Gastroesophageal sphincter (tissue), 4 donors: ENCODE results near the gene ZC3H8. TPM values are rescaled to one million over a fixed set of nuclear protein-coding genes. Genes with fewer than 3 reads are reported as not detected.

Experiments used
- ATAC-seq: fragments of 150-250 bp; one replicate; pipeline ENCODE4 v1.9.1; 2016; ENCODE audit warnings: mild to moderate bottlenecking, moderate library complexity
- H3K27ac ChIP-seq, 4 donors: fragments of 200-600 bp; sonication (generic) in 3 of 4; 1 replicate in 3 of 4; 2 replicates in 1 of 4; pipeline ENCODE4 v1.5.1; 2016 to 2019
- H3K27me3 ChIP-seq: fragments of 200-600 bp; sonication (generic); one replicate; pipeline ENCODE4 v1.5.1; 2019
- H3K36me3 ChIP-seq, 2 donors: fragments of 200-600 bp; sonication (generic); one replicate each; pipeline ENCODE4 v1.5.1; 2019; ENCODE audit warnings: control low read depth in 1 of 2
- H3K4me1 ChIP-seq, 3 donors: fragments of 200-600 bp; sonication (generic); 1 replicate in 2 of 3; 2 replicates in 1 of 3; pipeline ENCODE4 v1.5.1; 2016 to 2019; ENCODE audit warnings: control low read depth in 2 of 3
- H3K4me3 ChIP-seq, 2 donors: fragments of 200-600 bp; sonication (generic); one replicate each; pipeline ENCODE4 v1.5.1; 2019; ENCODE audit warnings: mild to moderate bottlenecking in 1 of 2, moderate library complexity in 1 of 2
- H3K9me3 ChIP-seq, 3 donors: fragments of 200-600 bp; sonication (generic); one replicate each; pipeline ENCODE4 v1.5.1; 2017 to 2019; ENCODE audit warnings: control low read depth in 2 of 3
- EP300 ChIP-seq: sonication (generic); formaldehyde crosslinking; IDR thresholded peaks from one replicate; pipeline ENCODE4 v1.6.1; 2017; ENCODE audit warnings: antibody characterized with exemption, mild to moderate bottlenecking
- POLR2A ChIP-seq, 2 donors: fragments of 450-650 bp; IDR thresholded peaks; one replicate each; pipeline ENCODE4 v1.6.1; 2017; ENCODE audit warnings: antibody characterized with exemption in 2 of 2, mild to moderate bottlenecking in 2 of 2, moderate library complexity in 1 of 2
- POLR2AphosphoS5 ChIP-seq: sonication (generic); formaldehyde crosslinking; IDR thresholded peaks from one replicate; pipeline ENCODE4 v1.6.1; 2017; ENCODE audit warnings: antibody characterized with exemption
- WGBS, 2 donors: methylation state at CpG; one replicate each; pipeline ENCODE4 v1.1.5; 2018; ENCODE audit warnings: low coverage in 1 of 2; 5-methylcytosine and 5-hydroxymethylcytosine counted together
- total RNA-seq, 4 donors: library from RNA; depleted of rRNA; stranded (reverse); fragments of >200 nt; gene quantifications; one replicate each; pipeline ENCODE4 v1.1.0, GENCODE V29; 2016
- TF ChIP-seq, protein P1 (sequence below), 4 experiments: fragments of 200-600 bp in 2 of 4; fragments of 450-650 bp in 2 of 4; sonication (generic) in 1 of 4; IDR thresholded peaks; one replicate each; pipeline ENCODE4 v1.5.1; 2017 to 2019; ENCODE audit warnings: antibody characterized with exemption in 4 of 4, mild to moderate bottlenecking in 2 of 4, moderate library complexity in 2 of 4

Gene ZC3H8
- total RNA-seq, 4 donors from 2014 or later: 3.4 to 14.3 (median 8.5) TPM

DNA sequence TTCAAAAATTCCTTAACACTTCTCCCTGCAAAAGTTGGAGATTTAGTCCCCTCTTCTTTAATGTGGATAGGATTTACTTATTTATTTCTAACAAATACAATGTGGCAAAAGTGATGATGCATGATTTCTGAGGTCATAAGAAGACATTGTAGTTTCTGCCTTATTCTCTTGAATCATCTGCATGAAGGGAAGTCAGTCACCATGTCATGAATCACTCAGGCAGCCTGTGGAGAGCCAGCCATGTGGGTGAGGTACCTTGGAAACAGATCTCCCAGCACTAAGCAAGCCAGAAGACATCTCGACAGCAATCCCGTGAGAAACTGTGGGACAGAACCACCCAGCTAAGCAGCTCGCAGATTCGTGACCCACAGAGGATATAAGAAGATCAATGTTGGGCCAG is 2.7 kb upstream of the ZC3H8 start:
- Histone ChIP-seq H3K27ac (no peak overlapping the region), H3K9me3 (peaks cover 0 to 2% (median 0%) of the 10 kb centered on the region in 3 donors), H3K4me3 (no peak overlapping the region), H3K36me3 (no peaks in the 10 kb centered on the region), H3K27me3 (no peaks in the 10 kb centered on the region), H3K4me1 (peaks cover 0 to 17% (median 0%) of the 10 kb centered on the region in 3 donors)
- TF ChIP-seq, protein P1, sequence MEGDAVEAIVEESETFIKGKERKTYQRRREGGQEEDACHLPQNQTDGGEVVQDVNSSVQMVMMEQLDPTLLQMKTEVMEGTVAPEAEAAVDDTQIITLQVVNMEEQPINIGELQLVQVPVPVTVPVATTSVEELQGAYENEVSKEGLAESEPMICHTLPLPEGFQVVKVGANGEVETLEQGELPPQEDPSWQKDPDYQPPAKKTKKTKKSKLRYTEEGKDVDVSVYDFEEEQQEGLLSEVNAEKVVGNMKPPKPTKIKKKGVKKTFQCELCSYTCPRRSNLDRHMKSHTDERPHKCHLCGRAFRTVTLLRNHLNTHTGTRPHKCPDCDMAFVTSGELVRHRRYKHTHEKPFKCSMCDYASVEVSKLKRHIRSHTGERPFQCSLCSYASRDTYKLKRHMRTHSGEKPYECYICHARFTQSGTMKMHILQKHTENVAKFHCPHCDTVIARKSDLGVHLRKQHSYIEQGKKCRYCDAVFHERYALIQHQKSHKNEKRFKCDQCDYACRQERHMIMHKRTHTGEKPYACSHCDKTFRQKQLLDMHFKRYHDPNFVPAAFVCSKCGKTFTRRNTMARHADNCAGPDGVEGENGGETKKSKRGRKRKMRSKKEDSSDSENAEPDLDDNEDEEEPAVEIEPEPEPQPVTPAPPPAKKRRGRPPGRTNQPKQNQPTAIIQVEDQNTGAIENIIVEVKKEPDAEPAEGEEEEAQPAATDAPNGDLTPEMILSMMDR (IDR thresholded peaks at IDR 0.05): no peak
- TF ChIP-seq EP300: no peak
- no peak for TF ChIP-seq POLR2A (IDR thresholded peaks at IDR 0.05)
- TF ChIP-seq POLR2AphosphoS5: no peak
- ATAC-seq: no peak
- 60% methylated on average over 2 of the region's 4 CpGs; no CpG with 5 or more reads in 1 of the 2 donors for WGBS, 2 donors

DNA sequence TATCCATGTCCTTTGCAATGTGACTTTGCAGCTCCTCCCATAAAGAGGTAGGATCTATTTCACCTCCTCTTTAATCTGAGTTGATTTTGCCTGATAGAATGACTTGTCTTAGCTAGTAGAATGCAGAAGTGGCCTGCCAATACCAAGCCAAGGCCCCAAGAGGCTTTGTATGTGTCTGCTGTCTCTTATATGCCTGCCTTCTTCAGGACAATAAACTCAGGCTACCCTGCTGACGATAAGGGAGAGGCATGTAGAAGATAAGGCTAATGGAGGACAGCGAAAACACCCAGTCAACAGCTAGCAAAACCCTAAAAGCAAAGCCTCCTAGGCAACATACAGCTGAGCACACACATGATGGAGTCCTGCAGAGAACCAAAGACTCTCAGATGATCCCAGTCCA is 1.8 kb upstream of the ZC3H8 start:
- Histone ChIP-seq H3K9me3 (no peaks in the 10 kb centered on the region), H3K4me1 (peaks cover 0 to 17% (median 0%) of the 10 kb centered on the region in 3 donors), H3K4me3 (no peak overlapping the region), H3K27ac (no peak overlapping the region), H3K27me3 (no peaks in the 10 kb centered on the region), H3K36me3 (no peaks in the 10 kb centered on the region)
- 80% methylated on average over 2 of the region's 2 CpGs; no CpG with 5 or more reads in 1 of the 2 donors for WGBS, 2 donors
- TF ChIP-seq POLR2AphosphoS5: no peak
- TF ChIP-seq EP300: no peak
- TF ChIP-seq POLR2A (IDR thresholded peaks at IDR 0.05): no peak
- TF ChIP-seq, protein P1 (IDR thresholded peaks at IDR 0.05): no peak
- ATAC-seq: no peak

DNA sequence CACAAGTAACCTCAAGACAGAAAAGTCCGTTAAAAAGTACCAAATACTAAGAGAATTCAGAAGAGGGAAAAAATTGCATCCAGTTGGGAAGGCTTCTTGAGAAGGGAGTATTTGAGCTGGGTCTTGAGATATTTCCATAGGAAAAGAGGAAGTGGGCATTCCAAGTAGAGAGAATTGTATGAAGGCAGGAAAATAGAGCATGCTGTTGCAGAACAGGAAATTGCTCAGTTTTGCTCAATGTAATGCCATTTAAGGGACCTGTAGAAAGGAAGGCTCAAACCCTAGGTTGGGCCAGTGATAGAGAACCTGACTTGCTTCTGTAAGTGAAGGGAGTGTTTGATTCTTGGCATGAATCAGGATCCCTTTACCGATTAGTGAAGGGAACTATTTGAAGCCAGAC is 1.0 kb upstream of the ZC3H8 start:
- H3K27ac ChIP-seq: no peak overlapping the region
- WGBS, 2 donors: 78 to 90% methylated on average over 2 of the region's 2 CpGs
- TF ChIP-seq EP300 (no peak), POLR2A (IDR thresholded peaks at IDR 0.05) (no peak), POLR2AphosphoS5 (no peak)
- TF ChIP-seq, protein P1 (IDR thresholded peaks at IDR 0.05): no peak
- H3K36me3 ChIP-seq: no peaks in the 10 kb centered on the region
- H3K4me1 ChIP-seq: peaks cover 0 to 17% (median 0%) of the 10 kb centered on the region in 3 donors
- H3K9me3 ChIP-seq: no peaks in the 10 kb centered on the region
- no peak overlapping the region for H3K4me3 ChIP-seq
- H3K27me3 ChIP-seq: no peaks in the 10 kb centered on the region
- ATAC-seq: no peak

DNA sequence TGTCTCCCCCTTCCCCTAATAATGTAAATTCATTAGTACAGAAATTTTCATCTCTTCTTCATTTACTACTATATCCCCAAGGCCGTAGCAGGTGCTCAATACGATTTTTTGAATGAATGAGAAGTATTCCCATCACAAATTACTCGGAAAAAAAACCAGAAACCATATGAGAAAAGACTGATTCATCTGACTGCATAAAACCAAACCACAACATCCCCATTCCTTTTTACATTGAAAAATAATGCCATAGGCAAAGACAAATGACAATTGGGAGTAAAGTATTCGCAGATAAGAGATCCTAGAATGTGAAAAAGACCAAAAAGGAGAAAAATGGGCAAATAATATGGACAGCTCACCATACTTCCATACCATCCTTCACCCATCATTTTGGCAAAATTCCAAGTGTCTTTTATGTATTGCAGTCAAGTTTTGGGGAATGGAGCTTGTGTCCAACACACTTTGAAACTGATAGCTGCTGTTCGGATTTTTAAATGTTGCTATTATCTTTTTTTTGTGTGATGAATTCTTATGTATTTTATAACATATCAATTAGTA is 1.5 kb downstream of the ZC3H8 start:
- 88 to 92% methylated on average over 3 to 5 of the region's 5 CpGs for WGBS, 2 donors
- no peak for TF ChIP-seq EP300
- no peak for TF ChIP-seq POLR2A (IDR thresholded peaks at IDR 0.05)
- TF ChIP-seq POLR2AphosphoS5: no peak
- no peaks in the 10 kb centered on the region for H3K9me3 ChIP-seq
- no peak overlapping the region for H3K27ac ChIP-seq
- peaks cover 0 to 15% of the 10 kb centered on the region in 2 donors for H3K36me3 ChIP-seq
- no peaks in the 10 kb centered on the region for H3K27me3 ChIP-seq
- H3K4me1 ChIP-seq: peaks cover 0 to 14% (median 0%) of the 10 kb centered on the region in 3 donors
- ATAC-seq: no peak
- H3K4me3 ChIP-seq: no peak overlapping the region

DNA sequence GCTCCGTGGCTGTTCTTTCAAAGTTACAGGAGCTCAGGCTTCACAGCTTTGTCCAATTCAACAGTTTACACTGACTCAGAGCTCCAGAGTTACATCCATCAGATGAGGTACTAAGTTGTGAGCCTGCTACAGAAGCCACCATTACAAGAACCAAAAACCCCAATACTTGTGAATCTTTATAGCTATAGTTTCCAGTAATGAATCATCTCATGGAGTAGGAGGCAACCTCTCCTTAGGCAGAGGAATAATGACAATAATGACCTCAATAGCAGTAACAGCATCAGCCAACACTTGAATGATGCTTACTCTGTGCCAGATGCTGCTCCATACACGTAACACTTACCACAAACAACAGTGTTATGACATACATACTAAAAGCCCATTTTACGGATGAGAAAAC is 3.6 kb downstream of the ZC3H8 start:
- Histone ChIP-seq H3K36me3 (peaks cover 0 to 36% of the 10 kb centered on the region in 2 donors), H3K4me3 (no peak overlapping the region), H3K27me3 (no peaks in the 10 kb centered on the region), H3K9me3 (no peaks in the 10 kb centered on the region), H3K4me1 (peaks cover 0 to 14% (median 0%) of the 10 kb centered on the region in 3 donors), H3K27ac (no peak overlapping the region)
- TF ChIP-seq, protein P1 (IDR thresholded peaks at IDR 0.05): no peak
- no peak for ATAC-seq
- 73 to 75% methylated on average over 3 of the region's 3 CpGs for WGBS, 2 donors
